A549 (cell line): ENCODE results near the gene AHCTF1.

Experiments
- FOSL2 ChIP-seq, 2 experiments: fragments of 450-650 bp in 1 of 2; fragments of >200 bp in 1 of 2; sonication (Bioruptor Twin) in 1 of 2; formaldehyde crosslinking; IDR thresholded peaks; 2 replicates each; pipeline versions ENCODE4 v1.5.0 to v1.6.1; 2016 to 2020; ENCODE audit warnings: mild to moderate bottlenecking in 1 of 2, moderate library complexity in 1 of 2
- MAZ ChIP-seq: fragments of 150-350 bp; IDR thresholded peaks from 2 replicates; pipeline ENCODE4 v1.6.1; 2014; ENCODE audit warnings: antibody characterized with exemption, low read depth, low read length, borderline replicate concordance
- POLR2A ChIP-seq: IDR thresholded peaks from 2 replicates; pipeline ENCODE4 v1.6.1; 2012; ENCODE audit warnings: mild to moderate bottlenecking, low read length
- POLR2AphosphoS2 ChIP-seq: conservative IDR thresholded peaks from 2 replicates; pipeline ENCODE4 v1.6.1; 2012; ENCODE audit warnings: low read length, improper control_type of control experiment, inconsistent platforms
- RNF2 ChIP-seq: fragments of 200-600 bp; sonication (generic); IDR thresholded peaks from 2 replicates; pipeline ENCODE4 v1.6.1; 2016; ENCODE audit warnings: low read depth, mild to moderate bottlenecking, antibody characterized with exemption, moderate library complexity, borderline replicate concordance
- TF ChIP-seq, protein P1 (sequence below): IDR thresholded peaks from 2 replicates; pipeline ENCODE4 v1.6.1; 2012
- TF ChIP-seq, protein P2 (sequence below): fragments of 450-650 bp; IDR thresholded peaks from 2 replicates; pipeline ENCODE4 v1.6.1; 2014; ENCODE audit warnings: antibody characterized with exemption
- TF ChIP-seq, protein P3 (sequence below): fragments of >200 bp; sonication (Bioruptor Twin); formaldehyde crosslinking; IDR thresholded peaks from 3 replicates; pipeline ENCODE4 v1.5.1; 2016

DNA sequence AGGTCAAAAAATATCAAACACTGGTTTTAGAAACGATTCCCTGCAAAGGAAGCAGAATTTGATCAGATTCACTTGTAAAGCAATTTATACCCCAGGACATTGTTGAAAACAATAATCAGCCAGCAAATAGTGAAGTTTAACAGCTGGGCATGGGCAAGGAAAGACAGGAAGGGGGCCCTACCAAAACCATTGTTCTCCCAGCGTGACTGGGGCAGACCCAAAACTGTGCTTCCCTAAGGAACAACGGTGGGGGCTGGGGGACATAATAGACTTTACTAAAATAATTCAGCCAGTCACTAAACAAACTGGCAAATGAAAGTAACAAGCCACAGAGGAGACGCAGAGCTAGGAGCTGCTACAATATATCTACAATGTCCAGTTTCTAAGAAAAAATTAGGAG is 100.2 kb downstream of the AHCTF1 start:
- TF ChIP-seq RNF2 (no peak), FOSL2 (IDR thresholded peaks at IDR 0.05) (no peak), FOSL2 (CRISPR knock-in tag; IDR thresholded peaks at IDR 0.05) (no peak), MAZ (no peak), POLR2A (no peak), POLR2AphosphoS2 (no peak)
- TF ChIP-seq, protein P1, sequence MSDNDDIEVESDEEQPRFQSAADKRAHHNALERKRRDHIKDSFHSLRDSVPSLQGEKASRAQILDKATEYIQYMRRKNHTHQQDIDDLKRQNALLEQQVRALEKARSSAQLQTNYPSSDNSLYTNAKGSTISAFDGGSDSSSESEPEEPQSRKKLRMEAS, result no peak
- TF ChIP-seq, protein P2, sequence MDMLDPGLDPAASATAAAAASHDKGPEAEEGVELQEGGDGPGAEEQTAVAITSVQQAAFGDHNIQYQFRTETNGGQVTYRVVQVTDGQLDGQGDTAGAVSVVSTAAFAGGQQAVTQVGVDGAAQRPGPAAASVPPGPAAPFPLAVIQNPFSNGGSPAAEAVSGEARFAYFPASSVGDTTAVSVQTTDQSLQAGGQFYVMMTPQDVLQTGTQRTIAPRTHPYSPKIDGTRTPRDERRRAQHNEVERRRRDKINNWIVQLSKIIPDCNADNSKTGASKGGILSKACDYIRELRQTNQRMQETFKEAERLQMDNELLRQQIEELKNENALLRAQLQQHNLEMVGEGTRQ, result no peak
- TF ChIP-seq, protein P3, sequence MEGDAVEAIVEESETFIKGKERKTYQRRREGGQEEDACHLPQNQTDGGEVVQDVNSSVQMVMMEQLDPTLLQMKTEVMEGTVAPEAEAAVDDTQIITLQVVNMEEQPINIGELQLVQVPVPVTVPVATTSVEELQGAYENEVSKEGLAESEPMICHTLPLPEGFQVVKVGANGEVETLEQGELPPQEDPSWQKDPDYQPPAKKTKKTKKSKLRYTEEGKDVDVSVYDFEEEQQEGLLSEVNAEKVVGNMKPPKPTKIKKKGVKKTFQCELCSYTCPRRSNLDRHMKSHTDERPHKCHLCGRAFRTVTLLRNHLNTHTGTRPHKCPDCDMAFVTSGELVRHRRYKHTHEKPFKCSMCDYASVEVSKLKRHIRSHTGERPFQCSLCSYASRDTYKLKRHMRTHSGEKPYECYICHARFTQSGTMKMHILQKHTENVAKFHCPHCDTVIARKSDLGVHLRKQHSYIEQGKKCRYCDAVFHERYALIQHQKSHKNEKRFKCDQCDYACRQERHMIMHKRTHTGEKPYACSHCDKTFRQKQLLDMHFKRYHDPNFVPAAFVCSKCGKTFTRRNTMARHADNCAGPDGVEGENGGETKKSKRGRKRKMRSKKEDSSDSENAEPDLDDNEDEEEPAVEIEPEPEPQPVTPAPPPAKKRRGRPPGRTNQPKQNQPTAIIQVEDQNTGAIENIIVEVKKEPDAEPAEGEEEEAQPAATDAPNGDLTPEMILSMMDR, result no peak
